Right atrium auricular region (tissue), 2 donors: ENCODE results near the gene ASCC3. TPM values are rescaled to one million over a fixed set of nuclear protein-coding genes. Genes with fewer than 3 reads are reported as not detected.

ENCODE experiments used
- DNase-seq: peaks from one replicate; pipeline ENCODE4 v3.0.0-alpha.2; 2019; ENCODE audit warnings: low spot score
- H3K27ac ChIP-seq, 2 donors: fragments of 200-600 bp; sonication (generic); 1 replicate in 1 of 2; 2 replicates in 1 of 2; pipeline ENCODE4 v1.5.1; 2016 to 2019
- H3K27me3 ChIP-seq, 2 donors: fragments of 200-600 bp; sonication (generic); one replicate each; pipeline versions ENCODE4 v1.5.1 to v1.6.0; 2017 to 2019
- H3K36me3 ChIP-seq: fragments of 200-600 bp; sonication (generic); one replicate; pipeline ENCODE4 v1.5.1; 2016
- H3K4me1 ChIP-seq, 2 donors: fragments of 200-600 bp; sonication (generic); one replicate each; pipeline versions ENCODE4 v1.5.1 to v1.6.0; 2017 to 2019
- H3K4me3 ChIP-seq, 2 donors: fragments of 200-600 bp; sonication (generic); 1 replicate in 1 of 2; 2 replicates in 1 of 2; pipeline ENCODE4 v1.5.1; 2017 to 2019; ENCODE audit warnings: mild to moderate bottlenecking in 1 of 2, moderate library complexity in 1 of 2
- H3K9me3 ChIP-seq, 2 donors: fragments of 200-600 bp; sonication (generic); one replicate each; pipeline ENCODE4 v1.5.1; 2019
- total RNA-seq, 2 donors: library from RNA; depleted of rRNA; stranded (reverse); fragments of >200 nt; gene quantifications; one replicate each; pipeline ENCODE4 v1.1.0, GENCODE V29; 2016
- TF ChIP-seq, protein P1 (sequence below), 2 donors: fragments of 200-600 bp; sonication (generic); IDR thresholded peaks; one replicate each; pipeline ENCODE4 v1.5.1; 2019; ENCODE audit warnings: antibody characterized with exemption in 2 of 2

ASCC3 gene
- total RNA-seq, 2 donors from 2014 or later = 18.7 to 20.0 TPM

DNA sequence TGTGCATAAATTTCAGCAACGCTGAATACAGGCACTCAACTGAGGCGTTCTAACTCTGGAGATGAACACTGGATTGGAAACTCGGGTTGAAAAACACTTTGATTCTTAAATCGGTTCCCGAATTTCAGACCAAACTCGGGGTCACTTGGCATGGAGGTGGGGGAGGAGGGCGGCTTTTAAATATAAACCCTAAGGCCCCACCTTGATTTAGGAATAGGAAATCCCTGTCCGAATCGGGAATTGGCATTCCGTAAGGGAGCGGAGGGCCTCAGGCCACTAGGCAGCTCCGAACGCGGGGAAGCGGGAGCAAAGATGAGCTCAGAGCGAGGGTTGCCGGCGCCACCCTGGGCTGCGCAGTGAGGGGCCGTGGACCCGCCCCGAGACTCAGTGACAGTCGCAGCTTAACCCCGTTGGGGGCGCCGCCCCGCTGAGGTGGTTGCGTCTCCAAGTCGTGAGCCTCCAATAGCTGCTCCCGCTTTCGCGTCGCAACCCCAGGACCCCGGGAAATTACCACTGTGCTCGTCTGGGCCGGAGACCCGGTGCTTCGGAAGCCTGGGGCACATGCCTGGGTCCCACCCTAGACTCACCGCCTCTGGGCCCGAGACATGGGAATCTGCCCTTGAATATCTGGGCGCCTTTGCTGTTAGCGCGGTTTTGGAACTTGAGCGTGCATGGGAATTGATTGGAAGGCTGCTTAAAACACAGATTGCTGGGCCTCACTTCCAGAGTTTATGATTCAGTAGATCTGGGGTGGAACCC is 411.8 kb downstream of the ASCC3 start:
- no peak for DNase-seq
- H3K27me3 ChIP-seq = peaks cover 40 to 50% of the 10 kb centered on the region in 2 donors
- H3K27ac ChIP-seq = no peak overlapping the region
- H3K4me1 ChIP-seq = peaks cover 0 to 20% of the 10 kb centered on the region in 2 donors
- no peak overlapping the region for H3K4me3 ChIP-seq
- no peaks in the 10 kb centered on the region for H3K36me3 ChIP-seq
- TF ChIP-seq, protein P1, sequence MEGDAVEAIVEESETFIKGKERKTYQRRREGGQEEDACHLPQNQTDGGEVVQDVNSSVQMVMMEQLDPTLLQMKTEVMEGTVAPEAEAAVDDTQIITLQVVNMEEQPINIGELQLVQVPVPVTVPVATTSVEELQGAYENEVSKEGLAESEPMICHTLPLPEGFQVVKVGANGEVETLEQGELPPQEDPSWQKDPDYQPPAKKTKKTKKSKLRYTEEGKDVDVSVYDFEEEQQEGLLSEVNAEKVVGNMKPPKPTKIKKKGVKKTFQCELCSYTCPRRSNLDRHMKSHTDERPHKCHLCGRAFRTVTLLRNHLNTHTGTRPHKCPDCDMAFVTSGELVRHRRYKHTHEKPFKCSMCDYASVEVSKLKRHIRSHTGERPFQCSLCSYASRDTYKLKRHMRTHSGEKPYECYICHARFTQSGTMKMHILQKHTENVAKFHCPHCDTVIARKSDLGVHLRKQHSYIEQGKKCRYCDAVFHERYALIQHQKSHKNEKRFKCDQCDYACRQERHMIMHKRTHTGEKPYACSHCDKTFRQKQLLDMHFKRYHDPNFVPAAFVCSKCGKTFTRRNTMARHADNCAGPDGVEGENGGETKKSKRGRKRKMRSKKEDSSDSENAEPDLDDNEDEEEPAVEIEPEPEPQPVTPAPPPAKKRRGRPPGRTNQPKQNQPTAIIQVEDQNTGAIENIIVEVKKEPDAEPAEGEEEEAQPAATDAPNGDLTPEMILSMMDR (IDR thresholded peaks at IDR 0.05) = no peak
- H3K9me3 ChIP-seq = no peaks in the 10 kb centered on the region

DNA sequence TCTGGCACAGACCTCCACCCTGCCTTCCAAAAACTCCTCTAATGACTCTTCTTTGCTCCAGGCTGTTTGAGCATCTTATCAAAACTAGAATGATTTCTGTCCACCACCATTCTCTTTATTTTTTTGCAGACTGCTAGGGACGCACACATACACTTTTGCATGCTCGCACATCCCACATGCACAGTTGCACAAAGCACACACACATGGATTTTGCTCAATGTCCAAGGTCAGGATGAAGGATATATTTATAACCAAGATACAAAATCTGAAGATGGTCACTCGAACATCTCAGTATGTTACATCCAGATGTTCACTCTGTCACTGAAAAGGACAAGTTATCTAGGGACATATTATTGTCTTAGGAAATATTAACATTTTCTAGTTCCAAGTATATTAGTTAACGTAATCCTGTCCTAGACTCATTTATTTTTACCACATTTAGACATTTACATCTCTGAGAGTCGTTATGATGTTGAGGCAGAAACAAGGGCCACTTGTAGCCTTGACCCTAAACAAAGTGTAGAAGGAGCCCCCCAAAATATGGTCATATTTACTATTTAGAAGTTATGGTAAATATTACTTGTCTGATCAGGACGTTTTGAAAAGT is 413.0 kb downstream of the ASCC3 start:
- peaks cover 0 to 26% of the 10 kb centered on the region in 2 donors for H3K4me1 ChIP-seq
- no peak for DNase-seq
- H3K27me3 ChIP-seq = peaks cover 51 to 62% of the 10 kb centered on the region in 2 donors

DNA sequence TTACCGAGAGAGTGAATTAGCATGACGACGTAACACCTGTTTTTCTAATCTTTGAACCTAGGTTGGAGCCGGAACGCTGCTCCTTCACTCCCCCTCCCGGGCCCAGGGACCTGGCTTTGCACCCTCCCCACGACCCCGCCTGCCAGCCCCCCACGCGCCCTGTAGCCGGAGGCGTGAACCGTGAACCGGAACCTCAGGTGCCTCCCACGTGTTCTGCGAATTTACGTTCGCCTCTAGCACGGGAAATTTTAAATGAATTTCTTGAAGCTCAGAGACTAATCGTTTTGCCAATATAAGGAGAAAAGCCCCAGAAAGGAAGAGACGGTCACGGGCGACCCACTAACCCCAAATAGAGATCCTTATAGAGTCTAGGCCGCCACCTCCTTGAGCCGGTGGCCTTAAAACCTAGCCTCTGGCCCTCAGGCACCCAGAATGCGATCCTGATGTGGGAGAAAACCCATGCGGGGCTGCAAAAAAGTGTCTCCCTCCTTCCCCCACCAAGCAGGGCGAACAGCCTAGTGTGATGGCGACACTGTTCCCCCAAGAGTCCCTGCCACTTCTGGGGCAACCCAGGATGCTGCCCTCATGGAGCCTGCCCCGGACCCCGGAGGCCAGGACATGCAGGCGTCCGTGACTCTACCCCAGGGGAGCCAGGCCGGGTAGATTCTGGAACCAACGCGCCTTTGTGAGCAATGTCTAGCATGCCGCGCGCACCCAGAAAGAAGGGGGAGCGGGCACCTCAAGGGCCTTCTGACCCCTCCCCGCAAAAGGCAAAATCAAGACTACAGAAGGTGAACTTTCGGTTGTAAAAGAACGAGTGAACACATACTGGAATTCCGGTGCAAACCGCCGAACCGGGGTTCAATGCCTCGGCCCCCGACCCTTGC is 413.8 kb downstream of the ASCC3 start:
- H3K4me1 ChIP-seq = peaks cover 0 to 26% of the 10 kb centered on the region in 2 donors
- H3K36me3 ChIP-seq = no peaks in the 10 kb centered on the region
- H3K27me3 ChIP-seq = peaks cover 58 to 69% of the 10 kb centered on the region in 2 donors
- no peak overlapping the region for H3K4me3 ChIP-seq
- H3K27ac ChIP-seq = no peak overlapping the region
- no peak for DNase-seq
- H3K9me3 ChIP-seq = no peaks in the 10 kb centered on the region
- TF ChIP-seq, protein P1 (IDR thresholded peaks at IDR 0.05) = no peak

More for the DNA sequence above, 413.0 kb downstream of the ASCC3 start:
- H3K36me3 ChIP-seq = no peaks in the 10 kb centered on the region
- no peak overlapping the region for H3K27ac ChIP-seq
- no peak overlapping the region for H3K4me3 ChIP-seq
- TF ChIP-seq, protein P1 (IDR thresholded peaks at IDR 0.05) = no peak
- no peaks in the 10 kb centered on the region for H3K9me3 ChIP-seq

DNA sequence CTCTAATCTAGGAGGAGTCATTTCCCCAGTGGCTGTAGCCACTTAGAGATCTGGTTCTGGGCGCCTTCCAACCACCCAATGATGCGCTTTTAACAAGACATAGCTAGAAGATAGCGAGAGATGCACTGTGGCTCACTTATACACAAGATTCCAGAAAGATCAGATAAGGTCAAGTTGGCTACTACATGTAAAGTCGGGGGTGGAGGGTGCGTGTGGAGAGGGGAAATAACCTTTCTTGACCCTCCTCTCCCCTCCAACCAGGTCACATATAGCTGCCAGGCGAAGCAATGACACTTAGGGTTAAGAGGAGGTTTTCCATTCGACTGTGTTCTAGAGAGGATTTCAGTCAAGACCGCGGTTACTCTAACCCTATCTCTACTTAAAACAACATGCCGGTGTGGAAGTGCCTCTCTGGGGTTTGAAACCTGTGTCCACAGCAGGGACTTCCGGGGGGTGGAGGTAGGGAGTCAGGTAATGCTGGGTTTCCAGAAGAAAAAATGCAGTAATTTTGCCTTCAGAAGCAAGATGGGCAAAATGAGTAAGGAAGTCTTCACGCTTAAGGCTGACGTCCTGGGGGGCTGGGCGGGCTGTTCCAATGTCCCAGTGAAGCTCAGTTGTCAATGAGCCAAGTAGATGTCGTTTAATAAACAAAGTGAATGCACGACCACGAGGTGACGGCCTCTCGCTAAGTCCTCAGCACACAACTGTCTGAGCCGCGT is 414.6 kb downstream of the ASCC3 start:
- peaks cover 64 to 76% of the 10 kb centered on the region in 2 donors for H3K27me3 ChIP-seq
- H3K36me3 ChIP-seq = no peaks in the 10 kb centered on the region
- no peak for DNase-seq
- H3K4me1 ChIP-seq = peaks cover 0 to 26% of the 10 kb centered on the region in 2 donors
- TF ChIP-seq, protein P1 (IDR thresholded peaks at IDR 0.05) = no peak
- no peaks in the 10 kb centered on the region for H3K9me3 ChIP-seq
- no peak overlapping the region for H3K4me3 ChIP-seq
- no peak overlapping the region for H3K27ac ChIP-seq

DNA sequence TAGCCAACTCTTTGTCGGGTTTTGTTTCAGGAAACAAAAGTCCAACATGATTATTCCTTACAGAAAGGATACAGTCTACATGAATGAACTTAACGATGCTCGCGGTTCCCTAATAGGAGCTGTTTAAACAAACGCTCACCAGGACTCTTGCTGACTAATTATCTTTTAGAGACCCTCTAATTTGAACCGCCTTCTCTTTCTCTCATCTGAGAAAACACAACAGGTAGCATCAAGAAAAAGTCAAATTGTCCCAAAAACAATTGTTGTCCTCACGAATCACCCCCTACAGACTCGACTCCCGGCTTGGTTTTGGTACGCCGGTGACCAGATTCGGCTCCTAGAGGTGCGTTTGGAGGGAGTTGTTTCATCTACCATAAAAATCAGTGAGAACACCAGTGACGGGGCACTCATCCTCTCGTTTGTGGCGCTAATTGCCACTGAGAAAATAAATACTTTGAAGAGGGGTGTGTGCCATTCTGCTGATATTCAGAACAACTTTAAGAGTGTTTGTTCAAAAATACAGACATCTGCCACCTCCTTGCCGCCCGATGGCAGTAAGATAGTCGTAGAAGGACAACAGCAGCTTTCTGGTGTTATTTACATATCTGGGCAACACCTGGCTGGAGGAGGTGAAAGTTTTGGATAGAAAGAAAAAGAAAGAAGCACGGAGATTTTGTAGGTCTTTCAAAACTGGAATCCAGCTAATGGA is 415.3 kb downstream of the ASCC3 start:
- no peak for DNase-seq
- TF ChIP-seq, protein P1 (IDR thresholded peaks at IDR 0.05) = no peak
- H3K4me1 ChIP-seq = peaks cover 0 to 26% of the 10 kb centered on the region in 2 donors
- no peaks in the 10 kb centered on the region for H3K36me3 ChIP-seq
- H3K9me3 ChIP-seq = no peaks in the 10 kb centered on the region
- H3K27ac ChIP-seq = no peak overlapping the region
- H3K27me3 ChIP-seq = peaks cover 71 to 83% of the 10 kb centered on the region in 2 donors
- no peak overlapping the region for H3K4me3 ChIP-seq
